ENCODE measurements around the gene TMEM184A. TPM values are rescaled to one million over a fixed set of nuclear protein-coding genes. Genes with fewer than 3 reads are reported as not detected.
A peak's percentile ranks its signal among the peaks of the same experiment; 100 is the strongest.

Gene TMEM184A
- total and polyA plus RNA-seq, 2 donors (not counting 3 experiments of a cell fraction or from before 2014, with no cell fraction given): 0.48 TPM; not detected in 1

- BruUV-seq (replicated peaks): no TSS peak
- H3K36me3 ChIP-seq (ENCODE audit: control insufficient read depth in 2 of 2, extremely low read depth in 1 of 2, insufficient read depth in 2 of 2, low read length in 2 of 2): peaks cover 6 to 17% of the 10 kb centered on the region in 2 experiments
- no peaks in the 10 kb centered on the region for H4K20me1 ChIP-seq (replicated peaks; ENCODE audit: control insufficient read depth, extremely low read depth, insufficient read depth, low read length)
- H2AFZ ChIP-seq (ENCODE audit: low read depth, low read length): no peak overlapping the region
- intact Hi-C loops (cut with micrococcal nuclease): no loop called here
- dilution Hi-C loops (cut with MboI; ENCODE audit: extremely low pct_ligation_motif_present, low sequenced_read_pairs): no loop called here
- FAIRE-seq (no peak), DNase-seq (ENCODE audit: low read depth, low spot score) (no peak)
- H3K4me2 ChIP-seq (ENCODE audit: insufficient read depth, low read length): peak overlapping the region; percentile 7
- ChIA-PET POLR2A (no interaction called here), CTCF (interaction anchor here (0.6 to 1.3 kb wide), 3 partner anchors 13 to 26 kb away, joined by 3 to 4 read pairs (median 3); no protein-coding TSS in a partner anchor)
- TF ChIP-seq MAX (IDR thresholded peaks at IDR 0.05; ENCODE audit: insufficient read depth, insufficient read length) (no peak), GATA2 (IDR thresholded peaks at IDR 0.05; ENCODE audit: insufficient read depth, insufficient read length, low read depth, low read length) (no peak), MYC (IDR thresholded peaks at IDR 0.05; ENCODE audit: low read depth, low read length) (no peak), CTCF (IDR thresholded peaks at IDR 0.05; ENCODE audit: extremely low read depth in 1 of 2, insufficient read depth in 1 of 2, low read depth in 1 of 2, low read length in 2 of 2) (no peak), FOS (IDR thresholded peaks at IDR 0.05; ENCODE audit: borderline replicate concordance, insufficient read depth, low read length) (no peak), EZH2 (IDR thresholded peaks at IDR 0.05; ENCODE audit: borderline replicate concordance, low read depth, low read length, severe bottlenecking) (no peak), JUN (IDR thresholded peaks at IDR 0.05; ENCODE audit: borderline replicate concordance, insufficient read depth, insufficient read length, low read depth) (no peak), POLR2A (IDR thresholded peaks at IDR 0.05; ENCODE audit: low read depth, low read length) (no peak), POLR2AphosphoS5 (IDR thresholded peaks at IDR 0.05; ENCODE audit: insufficient read depth, low read depth, low read length) (no peak)
- H3K27me3 ChIP-seq (ENCODE audit: control insufficient read depth in 2 of 2, insufficient read depth in 2 of 2, low read length in 2 of 2): no peaks in the 10 kb centered on the region
- H3K9me1 ChIP-seq (replicated peaks; ENCODE audit: control insufficient read depth, extremely low read depth, insufficient read depth, low read length): no peaks in the 10 kb centered on the region
- peak overlapping the region; percentile 97 for H3K27ac ChIP-seq (ENCODE audit: insufficient read depth, low read depth, low read length)
- H3K79me2 ChIP-seq (ENCODE audit: control insufficient read depth, insufficient read depth, low read length): peaks cover 50% of the 10 kb centered on the region
- H3K9me3 ChIP-seq (replicated peaks; ENCODE audit: control insufficient read depth, insufficient read depth, low read length): no peaks in the 10 kb centered on the region
- no peak overlapping the region for H3K4me3 ChIP-seq (replicated peaks in 1 of 3; ENCODE audit: insufficient read depth in 1 of 3, low read depth in 1 of 3, low read length in 3 of 3)
- H3K9ac ChIP-seq (replicated peaks; ENCODE audit: extremely low read depth, insufficient read depth, low read length): peak overlapping the region; percentile 98
- peaks cover 59% of the 10 kb centered on the region for H3K4me1 ChIP-seq (ENCODE audit: control insufficient read depth, extremely low read depth, insufficient read depth, low read length)
Measured at GRCh38 chr7:1536455-1536742, 19.6 kb downstream of the TMEM184A start.

All from endothelial cell of umbilical vein (primary cell).